LNCAP (cell line): Measurements from ENCODE around the gene LGALS4.

ENCODE experiments used
- CTCF ChIP-seq: fragments of 450-650 bp; IDR thresholded peaks from 2 replicates; pipeline ENCODE4 v1.5.1; 2017; ENCODE audit warnings: mild to moderate bottlenecking

Gene LGALS4

GRCh38 chr19:38850436-38850975 is 37.8 kb upstream of the LGALS4 start:
- TF ChIP-seq CTCF: no peak

GRCh38 chr19:38849860-38850435 is 37.2 kb upstream of the LGALS4 start, which contains the start of gene HNRNPL:
HNRNPL (minus strand) TSS chr19:38849986; CDS start chr19:38849966, 20 bp downstream.
- TF ChIP-seq CTCF: peak; percentile 37; the same call in 1 of the 2 replicates

GRCh38 chr19:38849147-38849859 is 36.6 kb upstream of the LGALS4 start:
- TF ChIP-seq CTCF: no peak

GRCh38 chr19:38848299-38849146 is 35.8 kb upstream of the LGALS4 start:
- no peak for TF ChIP-seq CTCF

- TF ChIP-seq CTCF: no peak
Measured at GRCh38 chr19:38846097-38846496, 33.4 kb upstream of the LGALS4 start.

GRCh38 chr19:38845374-38846024 is 32.8 kb upstream of the LGALS4 start:
- TF ChIP-seq CTCF: no peak
